Erythroblast (primary cell): Measurements from ENCODE around the gene UCP2.

ENCODE experiments used
- GATA1 ChIP-seq: IDR thresholded peaks from 2 replicates; pipeline ENCODE4 v1.6.1; 2011; ENCODE audit warnings: low read depth, mild to moderate bottlenecking, control low read depth, low read length, moderate library complexity
- POLR2A ChIP-seq: IDR thresholded peaks from 2 replicates; pipeline ENCODE4 v1.6.1; 2011; ENCODE audit warnings: mild to moderate bottlenecking, low read length

GRCh38 chr11:74024261-74025029 lies 41.8 kb upstream of the UCP2 start:
- TF ChIP-seq POLR2A (no peak), GATA1 (no peak)
